Kidney (tissue), 14 donors: Measurements from ENCODE around the gene SAP130. TPM values are rescaled to one million over a fixed set of nuclear protein-coding genes. Genes with fewer than 3 reads are reported as not detected.

ENCODE experiments used
- DNase-seq, 5 donors: peaks; one replicate each; pipeline ENCODE4 v3.0.0-alpha.2; 2013 to 2020
- FAIRE-seq: peaks from 2 replicates; lab custom pipeline; 2012; peaks lifted over from hg19 to GRCh38; lab: Jason Lieb, UNC
- H3K27ac ChIP-seq, 2 donors: one replicate each; pipeline ENCODE4 v1.7.0; 2013; ENCODE audit warnings: low read depth in 2 of 2, low read length in 2 of 2, inconsistent platforms in 1 of 2
- H3K27me3 ChIP-seq: one replicate; pipeline ENCODE4 v1.7.1; 2013; ENCODE audit warnings: low read length, inconsistent platforms; ENCODE audit not compliant: control insufficient read depth, insufficient read depth
- H3K36me3 ChIP-seq, 3 donors: one replicate each; pipeline versions ENCODE4 v1.7.0 to v1.7.1; 2013; ENCODE audit warnings: low read length in 3 of 3, control low read depth in 1 of 3, inconsistent platforms in 1 of 3; ENCODE audit not compliant: insufficient read depth in 3 of 3, control insufficient read depth in 2 of 3
- H3K4me1 ChIP-seq, 3 donors: one replicate each; pipeline versions ENCODE4 v1.7.0 to v1.7.1; 2013; ENCODE audit warnings: low read length in 3 of 3, inconsistent platforms in 1 of 3, low read depth in 1 of 3; ENCODE audit not compliant: control insufficient read depth in 2 of 3, insufficient read depth in 2 of 3
- H3K4me3 ChIP-seq, 3 donors: one replicate each; pipeline versions ENCODE4 v1.7.0 to v1.8.1; 2013; ENCODE audit warnings: low read length in 3 of 3, control low read depth in 1 of 3, inconsistent platforms in 1 of 3
- H3K9ac ChIP-seq, 3 donors: one replicate each; pipeline versions ENCODE4 v1.7.0 to v1.7.1; 2013; ENCODE audit warnings: low read length in 3 of 3, control low read depth in 1 of 3, inconsistent platforms in 1 of 3
- H3K9me3 ChIP-seq, 3 donors: one replicate each; pipeline versions ENCODE4 v1.7.0 to v1.7.1; 2013; ENCODE audit warnings: low read length in 3 of 3, control low read depth in 1 of 3, inconsistent platforms in 1 of 3; ENCODE audit not compliant: control insufficient read depth in 2 of 3, insufficient read depth in 1 of 3
- intact Hi-C: fragments of 100-400 bp; cut with DNase I; formaldehyde crosslinking; loops from one replicate; pipeline ENCODE4 v1.11.1; 2022
- polyA plus RNA-seq: library from polyadenylated mRNA; stranded (reverse); fragments of 350-450 nt; fragmentation: Illumina TruSeq; extraction: RNeasy Lipid Tissue Mini Kit (QIAGEN cat#74804); gene quantifications from one replicate; pipeline ENCODE4 v1.2.3, GENCODE V29; 2014; ENCODE audit warnings: low read depth, low replicate concordance; ENCODE audit not compliant: insufficient read depth
- total RNA-seq: library from RNA; stranded (reverse); fragmentation: NEBNext Ultra II Directional; extraction: Animal tissue kit (Norgen Biotek cat#: 25700); gene quantifications from one replicate; pipeline ENCODE4 v1.2.1, GENCODE V29; 2021
- TF ChIP-seq, protein P1 (sequence below): IDR thresholded peaks from 3 replicates; pipeline ENCODE4 v1.5.1; 2012; ENCODE audit warnings: mild to moderate bottlenecking, moderate library complexity, borderline replicate concordance; ENCODE audit not compliant: insufficient read depth; ENCODE audit errors: extremely low read depth
- donor health status: control.
- donor health status: control.
- donor health status: control.
- donor health status: control.
- donor health status: control.
- donor health status: DM: yes; HTN: yes; CAD: no.
- donor health status: Normal renal cell carcinoma (clear cell type).

Gene SAP130
- total and polyA plus RNA-seq, 2 donors from 2014 or later = 6.2 to 17.5 TPM

DNA sequence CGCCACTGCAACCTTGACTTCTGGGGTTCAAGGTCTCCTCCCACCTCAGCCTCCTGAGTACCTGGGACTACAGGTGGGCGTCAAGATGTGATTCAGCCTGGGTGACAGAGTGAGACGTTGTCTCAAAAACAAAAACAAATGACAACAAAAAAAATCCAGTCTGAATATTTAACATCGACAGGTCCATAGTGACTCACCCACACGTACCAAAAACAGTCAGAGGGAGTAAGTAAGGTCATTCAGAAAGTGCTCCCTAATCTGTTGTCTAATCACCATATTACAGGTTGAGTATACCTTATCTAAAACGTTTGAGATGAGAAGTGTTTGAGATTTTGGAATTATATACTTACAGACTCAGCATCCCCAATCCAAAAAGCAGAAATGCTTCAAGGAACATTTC is 24.4 kb downstream of the SAP130 start:
- Histone ChIP-seq H3K27ac (no peak overlapping the region), H3K4me3 (no peak overlapping the region), H3K27me3 (no peaks in the 10 kb centered on the region), H3K9me3 (no peaks in the 10 kb centered on the region), H3K9ac (no peak overlapping the region), H3K36me3 (peaks cover 2 to 58% (median 18%) of the 10 kb centered on the region in 3 donors), H3K4me1 (no peaks in the 10 kb centered on the region)
- DNase-seq = no peak
- intact Hi-C loops = no loop called here
- TF ChIP-seq, protein P1, sequence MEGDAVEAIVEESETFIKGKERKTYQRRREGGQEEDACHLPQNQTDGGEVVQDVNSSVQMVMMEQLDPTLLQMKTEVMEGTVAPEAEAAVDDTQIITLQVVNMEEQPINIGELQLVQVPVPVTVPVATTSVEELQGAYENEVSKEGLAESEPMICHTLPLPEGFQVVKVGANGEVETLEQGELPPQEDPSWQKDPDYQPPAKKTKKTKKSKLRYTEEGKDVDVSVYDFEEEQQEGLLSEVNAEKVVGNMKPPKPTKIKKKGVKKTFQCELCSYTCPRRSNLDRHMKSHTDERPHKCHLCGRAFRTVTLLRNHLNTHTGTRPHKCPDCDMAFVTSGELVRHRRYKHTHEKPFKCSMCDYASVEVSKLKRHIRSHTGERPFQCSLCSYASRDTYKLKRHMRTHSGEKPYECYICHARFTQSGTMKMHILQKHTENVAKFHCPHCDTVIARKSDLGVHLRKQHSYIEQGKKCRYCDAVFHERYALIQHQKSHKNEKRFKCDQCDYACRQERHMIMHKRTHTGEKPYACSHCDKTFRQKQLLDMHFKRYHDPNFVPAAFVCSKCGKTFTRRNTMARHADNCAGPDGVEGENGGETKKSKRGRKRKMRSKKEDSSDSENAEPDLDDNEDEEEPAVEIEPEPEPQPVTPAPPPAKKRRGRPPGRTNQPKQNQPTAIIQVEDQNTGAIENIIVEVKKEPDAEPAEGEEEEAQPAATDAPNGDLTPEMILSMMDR = no peak
- FAIRE-seq = no peak

DNA sequence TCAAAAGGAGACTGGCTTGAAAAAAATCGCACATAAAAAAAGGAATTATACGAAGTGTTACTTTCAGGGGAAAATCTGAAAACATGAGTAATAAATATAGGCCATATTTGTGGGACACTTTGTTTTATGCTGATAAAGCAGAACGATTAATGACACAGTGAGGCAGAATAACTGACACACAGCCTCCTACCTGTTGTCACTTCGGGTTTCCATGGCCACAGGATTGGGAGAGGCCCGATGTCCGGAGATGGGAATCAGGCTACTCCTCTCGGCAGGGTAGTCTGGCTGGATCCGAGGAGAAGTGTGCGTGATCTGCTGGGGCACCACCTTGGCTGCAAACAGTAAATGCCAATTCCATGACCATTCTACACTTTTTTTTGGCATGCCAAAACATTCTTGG is 31.7 kb downstream of the SAP130 start:
- Histone ChIP-seq H3K27ac (no peak overlapping the region), H3K36me3 (peaks cover 2 to 50% (median 24%) of the 10 kb centered on the region in 3 donors), H3K27me3 (no peaks in the 10 kb centered on the region), H3K4me1 (no peaks in the 10 kb centered on the region), H3K4me3 (no peak overlapping the region), H3K9me3 (no peaks in the 10 kb centered on the region), H3K9ac (no peak overlapping the region)
- intact Hi-C loops = no loop called here
- DNase-seq = no peak
- no peak for FAIRE-seq
- TF ChIP-seq, protein P1 = no peak

DNA sequence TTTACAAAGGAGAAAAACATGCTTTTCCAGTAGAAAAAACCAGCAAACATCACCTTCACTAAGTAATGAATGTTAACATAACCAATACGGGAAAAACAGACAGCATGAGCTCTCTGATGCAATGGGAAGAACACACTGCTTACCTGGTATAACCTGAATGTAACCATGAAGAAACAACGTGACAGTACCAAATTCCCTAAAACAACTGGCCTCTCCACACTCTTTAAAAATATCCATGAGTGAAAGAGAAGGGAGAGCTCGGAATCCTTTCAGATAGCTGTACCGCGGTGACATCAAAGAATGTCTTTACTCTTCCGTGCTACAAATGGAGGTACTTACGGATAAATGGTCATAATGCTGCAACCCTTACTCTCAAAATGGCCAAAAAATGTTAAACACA is 32.1 kb downstream of the SAP130 start:
- no peak overlapping the region for H3K27ac ChIP-seq
- no peak for DNase-seq
- no peaks in the 10 kb centered on the region for H3K4me1 ChIP-seq
- TF ChIP-seq, protein P1 = no peak
- H3K27me3 ChIP-seq = no peaks in the 10 kb centered on the region
- FAIRE-seq = no peak
- peaks cover 2 to 46% (median 24%) of the 10 kb centered on the region in 3 donors for H3K36me3 ChIP-seq
- H3K9me3 ChIP-seq = no peaks in the 10 kb centered on the region
- intact Hi-C loops = no loop called here
- no peak overlapping the region for H3K4me3 ChIP-seq
- H3K9ac ChIP-seq = no peak overlapping the region

DNA sequence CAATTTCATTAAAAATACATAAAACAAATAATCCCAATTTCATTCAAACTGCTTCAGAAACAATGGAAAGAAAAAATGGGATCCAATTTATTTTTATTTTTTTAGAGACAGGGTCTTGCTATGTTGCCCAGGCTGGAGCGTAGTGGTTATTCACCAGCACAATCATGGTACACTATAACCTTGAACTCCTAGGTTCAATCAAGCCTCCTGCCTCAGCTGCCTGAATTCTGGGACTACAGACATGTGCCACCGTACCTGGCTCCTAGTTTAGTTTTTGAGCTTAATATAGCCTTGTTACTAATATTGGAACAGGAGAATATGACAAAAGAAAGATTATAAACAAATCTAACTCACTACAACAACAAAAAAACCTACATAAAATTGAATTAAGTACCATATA is 34.2 kb downstream of the SAP130 start:
- TF ChIP-seq, protein P1 = no peak
- peaks cover 2 to 37% (median 22%) of the 10 kb centered on the region in 3 donors for H3K36me3 ChIP-seq
- no peaks in the 10 kb centered on the region for H3K9me3 ChIP-seq
- intact Hi-C loops = no loop called here
- H3K27ac ChIP-seq = no peak overlapping the region
- no peak overlapping the region for H3K4me3 ChIP-seq
- no peak overlapping the region for H3K9ac ChIP-seq
- no peaks in the 10 kb centered on the region for H3K4me1 ChIP-seq
- FAIRE-seq (no peak), DNase-seq (no peak)
- no peaks in the 10 kb centered on the region for H3K27me3 ChIP-seq
